Ovary (tissue), 9 donors: Measurements from ENCODE around the gene HCAR2. TPM values are rescaled to one million over a fixed set of nuclear protein-coding genes. Genes with fewer than 3 reads are reported as not detected.
"Not testable (repeated sequence)": the region's sequence is repeated elsewhere in the genome, so short reads cannot be mapped to it uniquely, and the experiment has no call there.

Experiments
- DNase-seq, 5 donors: peaks; one replicate each; pipeline ENCODE4 v3.0.0-alpha.2; 2019 to 2020
- H3K27ac ChIP-seq, 2 donors: fragments of 200-600 bp; one replicate each; pipeline versions ENCODE4 v1.5.1 to v1.8.0; 2019 to 2022
- H3K27me3 ChIP-seq: fragments of 200-600 bp; one replicate; pipeline ENCODE4 v1.8.0; 2022
- H3K36me3 ChIP-seq: fragments of 200-600 bp; sonication (generic); one replicate; pipeline ENCODE4 v1.5.1; 2019
- H3K4me1 ChIP-seq: one replicate; pipeline ENCODE4 v1.8.1; 2013; ENCODE audit warnings: mild to moderate bottlenecking, moderate library complexity; ENCODE audit not compliant: insufficient read depth
- H3K4me3 ChIP-seq: fragments of 200-600 bp; sonication (generic); one replicate; pipeline ENCODE4 v1.5.1; 2017
- H3K9me3 ChIP-seq, 2 donors: fragments of 200-600 bp in 1 of 2; sonication (generic) in 1 of 2; one replicate each; pipeline versions ENCODE4 v1.5.1 to v1.8.1; 2013 to 2019; ENCODE audit warnings: mild to moderate bottlenecking in 1 of 2, moderate library complexity in 1 of 2
- CTCF ChIP-seq, 3 donors: fragments of 450-650 bp in 2 of 3; fragments of 200-600 bp in 1 of 3; IDR thresholded peaks; one replicate each; pipeline versions ENCODE4 v1.5.1 to v1.8.0; 2016 to 2022; ENCODE audit warnings: antibody characterized with exemption in 3 of 3, mild to moderate bottlenecking in 1 of 3
- EP300 ChIP-seq: sonication (generic); formaldehyde crosslinking; IDR thresholded peaks from one replicate; pipeline ENCODE4 v1.6.1; 2017; ENCODE audit warnings: antibody characterized with exemption
- POLR2A ChIP-seq: fragments of 450-650 bp; IDR thresholded peaks from one replicate; pipeline ENCODE4 v1.6.1; 2017; ENCODE audit warnings: antibody characterized with exemption, mild to moderate bottlenecking, moderate library complexity
- WGBS, 3 donors: extraction: QIAGEN DNeasy Blood & Tissue Kit in 1 of 3; methylation state at CpG; one replicate each; pipeline versions ENCODE4 v1.1.5 to v1.1.7; 2013 to 2017; 5-methylcytosine and 5-hydroxymethylcytosine counted together
- intact Hi-C, 4 donors: fragments of 100-400 bp; cut with DNase I; formaldehyde crosslinking; loops; one replicate each; pipeline versions ENCODE4 v1.11.0 to v1.15.1; 2022 to 2023
- polyA plus RNA-seq, 2 donors: library from polyadenylated mRNA; stranded (reverse); fragments of 200-250 nt in 1 of 2; fragments of 350-450 nt in 1 of 2; fragmentation: Illumina TruSeq in 1 of 2; extraction: RNeasy Lipid Tissue Mini Kit (QIAGEN cat#74804) in 1 of 2; gene quantifications; one replicate each; pipeline ENCODE4 v1.2.3, GENCODE V29; 2013 to 2014
- total RNA-seq, 7 donors: library from RNA; depleted of rRNA in 2 of 7; stranded (reverse); fragments of >200 nt in 2 of 7; fragmentation: NEBNext Ultra II Directional in 3 of 7; extraction: Animal tissue kit (Norgen Biotek cat#: 25700) in 3 of 7; gene quantifications; one replicate each; pipeline versions ENCODE4 v1.1.0 to v1.2.4, GENCODE V29; 2016 to 2023
- donor health status: DM: no; HTN: no; CAD: no; lungs with moderate emphysema.
- donor health status: DM: no; HTN: no; CAD: no.
- donor health status: Bipolar disorder and iron deficiency.
- donor health status: DM: yes; HTN: yes; CAD: no.
- donor health status: DM: no; HTN: no; CAD: no.
- donor health status: DM: yes; HTN: yes; CAD: no.

Gene HCAR2
- total and polyA plus RNA-seq, 9 donors = 0.04 to 0.28 (median 0.19) TPM; not detected in 5

GRCh38 chr12:122661938-122662337 lies 41.2 kb downstream of the HCAR2 start:
- Histone ChIP-seq H3K36me3 (no peaks in the 10 kb centered on the region), H3K27ac (no peak overlapping the region), H3K27me3 (no peaks in the 10 kb centered on the region), H3K4me1 (no peaks in the 10 kb centered on the region), H3K9me3 (no peaks in the 10 kb centered on the region), H3K4me3 (no peak overlapping the region)
- DNase-seq = no peak
- WGBS, 3 donors = 88 to 93% (median 90%) methylated on average over 3 of the region's 3 CpGs
- intact Hi-C loops = no loop called here
- no peak for TF ChIP-seq POLR2A
- no peak for TF ChIP-seq CTCF (IDR thresholded peaks at IDR 0.05)
- no peak for TF ChIP-seq EP300

- no peak overlapping the region for H3K27ac ChIP-seq
- no peak overlapping the region for H3K4me3 ChIP-seq
- TF ChIP-seq EP300 (no peak), CTCF (IDR thresholded peaks at IDR 0.05) (no peak), POLR2A (no peak)
- no peaks in the 10 kb centered on the region for H3K27me3 ChIP-seq
- no peaks in the 10 kb centered on the region for H3K36me3 ChIP-seq
- 81 to 82% (median 81%) methylated on average over 16 of the region's 16 CpGs for WGBS, 3 donors
- no peaks in the 10 kb centered on the region for H3K4me1 ChIP-seq
- no peaks in the 10 kb centered on the region for H3K9me3 ChIP-seq
- DNase-seq = no peak
- intact Hi-C loops = no loop called here
These were observed 41.9 kb downstream of the HCAR2 start for GRCh38 chr12:122661246-122661645.

- H3K4me1 ChIP-seq = no peaks in the 10 kb centered on the region
- H3K4me3 ChIP-seq = no peak overlapping the region
- intact Hi-C loops = loop anchor here in 1 of 4 donors (10.0 kb wide), 1 partner anchor 75 kb away; the partner anchor contains the start of gene HCAR1
- TF ChIP-seq POLR2A (no peak), CTCF (IDR thresholded peaks at IDR 0.05) (no peak), EP300 (no peak)
- no peak for DNase-seq
- no peak overlapping the region for H3K27ac ChIP-seq
- no peaks in the 10 kb centered on the region for H3K36me3 ChIP-seq
- 84 to 94% (median 89%) methylated on average over 6 of the region's 6 CpGs for whole genome bisulfite sequencing, 3 donors
- no peaks in the 10 kb centered on the region for H3K9me3 ChIP-seq
- H3K27me3 ChIP-seq = no peaks in the 10 kb centered on the region
These were observed 43.6 kb downstream of the HCAR2 start for GRCh38 chr12:122659579-122659978.

- Histone ChIP-seq H3K27me3 (no peaks in the 10 kb centered on the region), H3K36me3 (no peaks in the 10 kb centered on the region), H3K4me3 (no peak overlapping the region), H3K27ac (no peak overlapping the region), H3K9me3 (no peaks in the 10 kb centered on the region), H3K4me1 (no peaks in the 10 kb centered on the region)
- DNase-seq = no peak
- WGBS, 3 donors = 91 to 94% (median 92%) methylated on average over 3 of the region's 3 CpGs
- TF ChIP-seq CTCF (IDR thresholded peaks at IDR 0.05) = no peak
- no peak for TF ChIP-seq EP300
- TF ChIP-seq POLR2A = no peak
- intact Hi-C loops = loop anchor here in 1 of 4 donors (10.0 kb wide), 1 partner anchor 79 kb away; the partner anchor contains the start of gene HCAR1
These were observed 46.9 kb downstream of the HCAR2 start for GRCh38 chr12:122656298-122656697.

GRCh38 chr12:122653291-122653690 lies 49.9 kb downstream of the HCAR2 start:
- H3K27ac ChIP-seq, H3K9me3 ChIP-seq, H3K27me3 ChIP-seq, DNase-seq, H3K4me1 ChIP-seq, H3K4me3 ChIP-seq, H3K36me3 ChIP-seq: not testable (repeated sequence)
- 88 to 95% (median 94%) methylated on average over 8 of the region's 8 CpGs for WGBS, 3 donors
- intact Hi-C loops = loop anchor here in 1 of 4 donors (10.0 kb wide), 1 partner anchor 82 kb away; the partner anchor contains the start of gene HCAR1
